HuH-7 (cell line): Measurements from ENCODE around the gene PLS3.

ENCODE experiments used
- DNase-seq: peaks from one replicate; pipeline ENCODE4 v3.0.0; 2011; ENCODE audit warnings: low spot score

Gene PLS3

GRCh38 chrX:115693476-115693875, 132.5 kb downstream of the PLS3 start:
- no peak for DNase-seq

- DNase-seq, result no peak
Measured at GRCh38 chrX:115694028-115694427, 133.1 kb downstream of the PLS3 start.

DNA sequence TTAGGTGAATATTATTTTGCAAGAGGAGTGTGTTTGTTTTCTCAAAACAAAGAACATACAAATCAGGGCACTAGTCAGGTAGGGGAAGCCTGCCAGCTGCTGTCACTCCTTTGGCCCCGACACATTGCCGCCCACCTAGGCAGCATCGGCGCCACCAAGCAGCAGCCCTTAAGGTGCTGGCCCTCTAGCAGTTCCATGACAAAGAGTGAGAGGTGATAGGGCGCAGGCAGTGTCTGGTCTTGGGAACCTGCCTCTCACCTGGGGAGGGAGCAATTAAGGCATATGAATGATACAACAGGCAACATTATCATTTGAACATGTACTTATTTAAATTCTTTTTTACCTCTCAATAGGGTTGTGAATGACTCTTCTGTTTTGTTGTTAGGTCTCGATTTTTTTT, 135.1 kb downstream of the PLS3 start:
- no peak for DNase-seq

GRCh38 chrX:115696939-115697338, 136.0 kb downstream of the PLS3 start:
- no peak for DNase-seq

GRCh38 chrX:115697806-115698205, 136.8 kb downstream of the PLS3 start:
- DNase-seq, result no peak
